ENCODE results near the gene SPDYE6. TPM values are rescaled to one million over a fixed set of nuclear protein-coding genes. Genes with fewer than 3 reads are reported as not detected.
"Not testable (repeated sequence)": the region's sequence is repeated elsewhere in the genome, so short reads cannot be mapped to it uniquely, and the experiment has no call there.

The SPDYE6 gene
- total RNA-seq, 2 experiments from 2014 or later = not detected

- not testable (repeated sequence) for H3K9me3 Mint-ChIP-seq, H3K27me3 Mint-ChIP-seq, H3K4me1 Mint-ChIP-seq, DNase-seq, H3K4me3 Mint-ChIP-seq, H3K27ac Mint-ChIP-seq
- peaks cover 23% of the 10 kb centered on the region for H3K36me3 Mint-ChIP-seq
Observed at GRCh38 chr7:102381696-102382425, 25.6 kb upstream of the SPDYE6 start.

DNA sequence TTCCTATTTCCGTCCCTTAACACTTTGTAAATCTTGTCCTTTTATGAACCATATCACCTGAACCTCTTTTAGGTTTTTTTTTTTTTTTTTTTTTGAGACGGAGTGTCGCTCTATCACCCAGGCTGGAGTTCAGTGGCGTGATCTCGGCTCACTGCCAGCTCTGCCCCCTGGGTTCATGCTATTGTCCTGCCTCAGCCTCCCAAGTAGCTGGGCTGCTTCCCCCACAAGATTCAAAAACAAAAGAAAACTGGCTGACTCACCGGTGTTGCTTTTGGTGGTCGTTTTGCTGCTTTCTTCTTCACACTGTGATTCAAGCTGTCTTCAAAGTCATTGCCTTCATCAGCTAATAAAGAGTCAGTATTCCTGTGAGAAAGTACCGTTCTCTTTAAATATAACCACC is 24.6 kb upstream of the SPDYE6 start:
- H3K9me3 Mint-ChIP-seq, H3K27me3 Mint-ChIP-seq, H3K4me3 Mint-ChIP-seq, H3K27ac Mint-ChIP-seq, DNase-seq, H3K4me1 Mint-ChIP-seq: not testable (repeated sequence)
- H3K36me3 Mint-ChIP-seq = peaks cover 24% of the 10 kb centered on the region

DNA sequence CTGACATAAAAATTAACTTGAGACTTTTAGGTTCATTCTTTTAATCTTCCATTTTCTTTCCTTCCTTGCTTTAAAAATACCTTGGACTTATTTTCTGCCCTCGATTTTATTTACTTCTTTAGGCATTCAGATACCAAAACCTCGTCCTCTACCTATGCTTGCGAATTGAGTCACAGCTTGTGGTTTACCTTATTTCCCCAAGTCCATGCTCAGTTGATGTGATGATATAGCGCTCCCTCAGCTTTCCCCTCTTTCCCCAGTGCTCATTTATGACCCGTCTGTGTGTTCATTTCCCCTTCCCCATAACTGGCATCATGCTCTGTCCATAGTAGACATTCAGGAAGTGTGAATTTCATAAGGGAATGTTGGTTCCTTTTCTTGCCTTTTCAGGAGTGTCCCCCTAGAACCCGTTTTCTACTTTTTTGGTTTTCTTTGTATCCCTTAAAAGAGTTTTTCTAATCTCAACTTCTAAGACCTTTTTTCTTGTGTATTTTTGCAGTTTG is 20.8 kb upstream of the SPDYE6 start:
- DNase-seq = no peak
- H3K27me3 Mint-ChIP-seq = no peaks in the 10 kb centered on the region
- H3K4me1 Mint-ChIP-seq = peaks cover 3% of the 10 kb centered on the region
- no peak overlapping the region for H3K4me3 Mint-ChIP-seq
- H3K9me3 Mint-ChIP-seq = no peaks in the 10 kb centered on the region
- H3K27ac Mint-ChIP-seq = no peak overlapping the region
- peaks cover 26% of the 10 kb centered on the region for H3K36me3 Mint-ChIP-seq

DNA sequence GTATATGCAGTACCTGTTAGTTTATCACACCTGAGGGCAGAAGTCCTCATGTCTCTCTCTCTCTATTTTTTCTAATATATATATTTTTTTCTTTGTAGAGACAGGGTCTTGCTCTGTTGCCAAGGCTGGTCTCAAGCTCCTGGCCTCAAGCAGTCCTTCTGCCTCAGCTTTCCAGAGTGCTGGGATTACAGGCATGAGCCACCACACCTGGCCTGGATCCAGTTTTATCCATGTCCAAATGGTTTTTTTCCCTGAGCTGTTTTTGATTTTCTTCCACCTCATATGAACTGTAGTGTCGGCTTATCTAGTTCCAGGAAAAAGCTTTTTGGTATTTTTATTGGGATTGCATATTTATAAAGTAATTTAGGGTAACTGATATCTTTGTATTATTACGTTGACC is 16.6 kb upstream of the SPDYE6 start:
- not testable (repeated sequence) for H3K9me3 Mint-ChIP-seq, H3K27ac Mint-ChIP-seq

DNA sequence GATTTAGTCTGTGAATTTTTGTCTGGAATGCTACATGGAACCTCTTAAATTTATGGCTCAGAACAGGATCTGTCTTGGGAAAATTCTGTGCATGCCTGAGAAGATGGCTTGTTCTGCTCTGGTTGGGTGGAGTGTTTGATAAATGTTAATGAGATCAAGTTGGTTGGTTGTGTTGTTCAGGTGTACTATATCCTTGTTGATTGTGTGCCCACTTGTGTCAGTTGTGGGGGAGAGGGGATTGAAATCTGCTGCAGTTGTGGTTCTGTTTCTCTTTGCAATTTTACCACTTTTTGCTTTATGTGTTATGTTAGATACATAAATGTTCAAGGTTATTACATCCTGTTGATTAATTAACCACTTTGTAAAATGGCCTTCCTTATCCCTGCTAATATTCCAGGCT is 13.8 kb upstream of the SPDYE6 start:
- peaks cover 16% of the 10 kb centered on the region for H3K4me1 Mint-ChIP-seq
- not testable (repeated sequence) for H3K4me3 Mint-ChIP-seq, H3K27me3 Mint-ChIP-seq, H3K27ac Mint-ChIP-seq, H3K9me3 Mint-ChIP-seq, DNase-seq
- H3K36me3 Mint-ChIP-seq = peaks cover 38% of the 10 kb centered on the region

More for the DNA sequence above, 16.6 kb upstream of the SPDYE6 start:
- not testable (repeated sequence) for DNase-seq, H3K27me3 Mint-ChIP-seq, H3K4me1 Mint-ChIP-seq, H3K4me3 Mint-ChIP-seq
- peaks cover 35% of the 10 kb centered on the region for H3K36me3 Mint-ChIP-seq

DNA sequence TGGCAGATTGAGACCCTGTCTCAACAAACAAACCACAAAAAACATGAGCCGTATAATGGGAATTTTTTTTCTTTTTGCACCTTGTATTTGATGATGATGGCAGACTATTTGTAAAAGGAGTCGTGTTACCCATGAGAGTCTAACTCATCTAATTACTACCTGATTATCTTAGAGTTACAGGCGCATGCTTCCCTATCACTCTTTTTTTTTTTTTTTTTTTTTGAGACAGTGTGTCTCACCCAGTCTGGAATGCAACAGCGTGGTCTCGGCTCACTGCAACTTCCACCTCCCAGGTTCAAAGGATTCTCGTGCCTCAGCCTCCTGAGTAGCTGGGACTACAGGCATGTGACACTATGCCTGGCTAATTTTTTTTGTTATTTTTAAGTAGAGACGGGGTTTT is 9.1 kb upstream of the SPDYE6 start:
- H3K27ac Mint-ChIP-seq, H3K27me3 Mint-ChIP-seq, DNase-seq, H3K9me3 Mint-ChIP-seq: not testable (repeated sequence)
- H3K36me3 Mint-ChIP-seq = peaks cover 25% of the 10 kb centered on the region
- H3K4me3 Mint-ChIP-seq = peak overlapping the region; percentile 95
- H3K4me1 Mint-ChIP-seq = peaks cover 14% of the 10 kb centered on the region

GRCh38 chr7:102364394-102364886 is 8.2 kb upstream of the SPDYE6 start:
- Mint-ChIP-seq H3K36me3 (peaks cover 17% of the 10 kb centered on the region), H3K4me3 (peak overlapping the region; percentile 95), H3K4me1 (peaks cover 12% of the 10 kb centered on the region), H3K27ac (peak overlapping the region; percentile 81)
- not testable (repeated sequence) for H3K9me3 Mint-ChIP-seq, DNase-seq, H3K27me3 Mint-ChIP-seq

GRCh38 chr7:102363549-102364393 is 7.5 kb upstream of the SPDYE6 start:
- not testable (repeated sequence) for H3K9me3 Mint-ChIP-seq, H3K27me3 Mint-ChIP-seq
- peaks cover 17% of the 10 kb centered on the region for H3K36me3 Mint-ChIP-seq
- peak overlapping the region; percentile 81 for H3K27ac Mint-ChIP-seq
- H3K4me1 Mint-ChIP-seq = peaks cover 12% of the 10 kb centered on the region
- DNase-seq = peak; percentile 95
- peak overlapping the region; percentile 95 for H3K4me3 Mint-ChIP-seq

- not testable (repeated sequence) for H3K27ac Mint-ChIP-seq, H3K27me3 Mint-ChIP-seq, H3K36me3 Mint-ChIP-seq, DNase-seq, H3K4me3 Mint-ChIP-seq, H3K4me1 Mint-ChIP-seq, H3K9me3 Mint-ChIP-seq
Observed at GRCh38 chr7:102346983-102347382, 9.3 kb downstream of the SPDYE6 start.

GRCh38 chr7:102340599-102341368 is 15.5 kb downstream of the SPDYE6 start:
- not testable (repeated sequence) for H3K4me1 Mint-ChIP-seq, H3K36me3 Mint-ChIP-seq, H3K27me3 Mint-ChIP-seq, H3K4me3 Mint-ChIP-seq, H3K9me3 Mint-ChIP-seq, H3K27ac Mint-ChIP-seq, DNase-seq

DNA sequence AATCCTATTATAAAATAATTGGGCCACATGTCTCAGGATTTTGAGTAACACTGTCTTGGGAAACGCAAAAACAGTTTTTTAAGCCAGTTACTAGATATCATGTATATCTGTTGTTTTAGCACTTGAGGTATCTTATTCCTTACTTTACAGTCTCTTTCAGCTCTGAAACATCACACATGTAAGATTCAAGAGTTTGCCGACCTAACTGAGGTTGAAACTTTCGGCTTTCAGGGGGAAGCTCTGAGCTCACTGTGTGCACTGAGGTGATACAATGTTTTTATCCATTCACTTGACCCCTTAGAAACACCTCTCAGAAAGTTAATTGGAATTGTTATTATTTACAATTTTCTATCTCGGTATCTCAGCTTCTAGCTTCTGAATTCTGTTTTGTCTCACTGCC is 18.8 kb downstream of the SPDYE6 start:
- not testable (repeated sequence) for H3K4me3 Mint-ChIP-seq, H3K9me3 Mint-ChIP-seq, H3K36me3 Mint-ChIP-seq, DNase-seq, H3K27ac Mint-ChIP-seq, H3K27me3 Mint-ChIP-seq, H3K4me1 Mint-ChIP-seq

DNA sequence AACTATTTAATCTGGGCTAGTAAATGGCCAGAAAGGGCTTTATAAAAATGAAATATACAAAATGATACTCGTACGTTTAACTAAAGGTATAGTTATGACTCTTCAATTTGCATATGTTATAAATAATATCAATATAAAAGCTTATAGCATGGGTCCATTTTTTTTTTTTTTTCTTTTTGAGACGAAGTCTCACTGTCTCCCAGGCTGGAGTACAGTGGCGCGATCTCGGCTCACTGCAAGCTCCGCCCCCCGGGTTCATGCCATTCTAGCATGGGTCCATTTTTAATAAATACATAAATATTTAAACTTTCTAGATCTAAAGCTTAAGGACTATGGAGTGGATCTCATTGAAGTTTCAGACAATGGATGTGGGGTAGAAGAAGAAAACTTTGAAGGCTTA is 19.2 kb downstream of the SPDYE6 start:
- H3K4me1 Mint-ChIP-seq, H3K27me3 Mint-ChIP-seq, H3K9me3 Mint-ChIP-seq, H3K36me3 Mint-ChIP-seq, H3K4me3 Mint-ChIP-seq, H3K27ac Mint-ChIP-seq, DNase-seq: not testable (repeated sequence)

DNA sequence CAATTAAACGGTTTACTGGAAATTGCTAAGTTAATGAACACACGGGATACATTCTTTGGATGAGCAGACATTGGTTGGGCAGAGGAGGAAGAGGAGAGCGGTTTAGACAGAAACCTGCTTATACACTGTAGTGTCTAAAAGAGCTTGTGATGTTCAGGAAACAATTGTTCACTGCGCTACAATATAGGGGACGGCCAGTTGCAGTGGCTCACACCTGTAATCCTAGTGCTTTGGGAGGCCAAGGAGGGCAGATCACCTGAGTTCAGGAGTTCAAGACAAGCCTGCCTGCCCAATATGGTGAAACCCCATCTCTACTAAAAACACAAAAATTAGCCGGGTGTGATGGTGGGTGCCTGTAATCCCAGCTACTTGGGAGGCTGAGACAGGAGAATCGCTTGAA is 20.7 kb downstream of the SPDYE6 start:
- H3K4me3 Mint-ChIP-seq, DNase-seq, H3K27ac Mint-ChIP-seq, H3K4me1 Mint-ChIP-seq, H3K36me3 Mint-ChIP-seq, H3K27me3 Mint-ChIP-seq, H3K9me3 Mint-ChIP-seq: not testable (repeated sequence)

DNA sequence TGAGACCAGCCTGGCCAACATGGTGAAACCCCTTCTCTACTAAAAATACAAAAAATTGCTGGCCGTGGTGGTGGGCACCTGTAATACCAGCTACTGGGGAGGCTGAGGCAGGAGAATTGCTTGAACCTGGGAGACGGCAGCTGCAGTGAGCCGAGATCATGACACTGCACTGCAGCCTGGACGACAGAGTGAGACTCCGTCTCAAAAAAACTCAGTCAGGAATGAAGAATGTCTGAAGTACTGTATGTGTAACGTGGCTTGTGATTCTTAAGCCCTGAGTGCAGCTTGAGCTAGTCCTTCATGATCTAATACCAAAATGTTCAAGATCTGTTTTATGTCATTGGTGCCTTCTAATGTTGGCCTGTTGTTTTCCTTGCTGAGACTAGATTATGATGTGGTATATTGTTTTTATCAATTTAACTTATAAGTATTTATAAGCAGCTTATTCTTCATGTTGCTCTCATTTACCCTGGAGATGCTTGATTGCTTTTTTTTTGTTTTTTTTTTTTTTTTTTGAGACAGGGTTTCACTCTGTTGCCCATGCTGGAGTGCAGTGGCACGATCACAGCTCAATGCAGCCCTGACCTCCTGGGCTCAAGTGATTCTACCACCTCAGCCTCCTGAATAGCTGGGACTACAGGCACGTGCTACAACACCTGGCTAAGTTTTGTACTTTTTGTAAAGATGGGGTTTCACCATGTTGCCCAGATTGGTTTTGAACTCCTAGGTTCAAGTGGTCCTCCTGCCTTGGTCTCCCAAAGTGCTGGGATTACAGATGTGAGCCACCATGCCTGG is 25.4 kb downstream of the SPDYE6 start:
- not testable (repeated sequence) for H3K27me3 Mint-ChIP-seq, H3K9me3 Mint-ChIP-seq, H3K36me3 Mint-ChIP-seq, H3K4me3 Mint-ChIP-seq, H3K4me1 Mint-ChIP-seq, H3K27ac Mint-ChIP-seq, DNase-seq
